Caki2 (cell line): ENCODE data around the gene ARID1B. TPM values are rescaled to one million over a fixed set of nuclear protein-coding genes. Genes with fewer than 3 reads are reported as not detected.
"Not testable (repeated sequence)": the region's sequence is repeated elsewhere in the genome, so short reads cannot be mapped to it uniquely, and the experiment has no call there.

ENCODE experiments used
- DNase-seq: peaks from one replicate; pipeline ENCODE4 v3.0.0-alpha.2; 2015; ENCODE audit warnings: low read depth
- in situ Hi-C: cut with HindIII; loops from 2 replicates; pipeline ENCODE4 v1.10.0; 2016; ENCODE audit warnings: low sequenced_read_pairs, low pct_unique_long_range_greater_than_20kb, mixed read lengths
- total RNA-seq: library from RNA; depleted of rRNA; stranded (reverse); fragments of >200 nt; shearing (Covaris generic); gene quantifications from 2 replicates; pipeline ENCODE4 v1.2.3, GENCODE V29; 2014; ENCODE audit warnings: low replicate concordance

ARID1B gene
- total RNA-seq, 1 experiment from 2014 or later: 6.9 TPM

DNA sequence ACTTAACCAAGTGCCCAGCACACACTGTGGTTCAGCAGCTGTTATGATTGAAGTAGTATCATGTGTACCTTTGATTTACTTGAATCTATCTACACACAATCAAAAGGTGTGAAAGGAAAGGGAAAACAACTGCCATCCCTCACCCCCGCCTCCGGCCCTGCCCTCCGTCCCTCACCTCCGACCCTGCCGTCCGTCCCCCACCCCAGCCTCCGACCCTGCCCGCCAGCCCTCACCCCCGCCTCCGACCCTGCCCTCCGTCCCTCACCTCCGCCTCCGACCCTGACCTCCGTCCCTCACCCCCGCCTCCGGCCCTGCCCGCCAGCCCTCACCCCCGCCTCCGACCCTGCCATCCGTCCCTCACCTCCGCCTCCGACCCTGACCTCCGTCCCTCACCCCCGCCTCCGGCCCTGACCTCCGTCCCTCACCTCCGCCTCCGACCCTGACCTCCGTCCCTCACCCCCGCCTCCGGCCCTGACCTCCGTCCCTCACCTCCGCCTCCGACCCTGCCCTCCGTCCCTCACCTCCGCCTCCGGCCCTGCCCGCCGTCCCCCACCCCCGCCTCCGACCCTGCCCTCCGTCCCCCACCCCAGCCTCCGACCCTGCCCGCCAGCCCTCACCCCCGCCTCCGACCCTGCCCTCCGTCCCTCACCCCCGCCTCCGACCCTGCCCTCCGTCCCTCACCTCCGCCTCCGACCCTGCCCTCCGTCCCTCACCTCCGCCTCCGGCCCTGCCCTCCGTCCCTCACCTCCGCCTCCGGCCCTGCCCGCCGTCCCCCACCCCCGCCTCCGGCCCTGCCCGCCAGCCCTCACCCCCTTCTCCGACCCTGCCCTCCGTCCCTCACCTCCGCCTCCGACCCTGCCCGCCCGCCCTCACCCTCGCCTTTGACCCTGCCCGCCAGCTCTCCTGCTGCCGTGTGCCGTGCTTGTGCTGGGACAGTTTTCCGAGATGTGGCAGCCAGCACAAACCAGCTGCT lies 370.2 kb downstream of the ARID1B start:
- in situ Hi-C loops: not testable (repeated sequence)

GRCh38 chr6:157148391-157149323 lies 371.5 kb downstream of the ARID1B start:
- DNase-seq: peak; percentile 84

More for the DNA sequence above, 370.2 kb downstream of the ARID1B start:
- DNase-seq: not testable (repeated sequence)

DNA sequence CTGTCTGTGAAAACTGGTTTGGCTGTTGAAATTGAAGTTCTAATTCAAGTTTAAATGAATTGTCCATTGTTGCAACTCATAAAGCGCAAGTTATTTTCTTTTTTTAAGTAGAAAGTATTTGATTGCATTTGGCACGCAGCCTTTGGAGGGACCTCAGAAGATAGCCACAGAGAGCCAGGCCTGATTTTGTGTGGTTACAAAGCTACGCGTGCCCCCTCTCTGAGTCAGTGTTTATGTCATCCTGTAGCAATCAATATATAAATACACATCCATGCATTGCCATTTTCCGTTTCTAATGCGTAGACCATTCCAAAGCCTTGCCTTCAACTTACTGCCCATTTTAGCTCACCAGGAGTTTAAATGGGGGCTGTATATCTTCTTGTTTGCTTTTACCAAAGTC lies 372.9 kb downstream of the ARID1B start:
- DNase-seq: peak; percentile 1
- in situ Hi-C loops: no loop called here

More at GRCh38 chr6:157148391-157149323, 371.5 kb downstream of the ARID1B start:
- in situ Hi-C loops: no loop called here

DNA sequence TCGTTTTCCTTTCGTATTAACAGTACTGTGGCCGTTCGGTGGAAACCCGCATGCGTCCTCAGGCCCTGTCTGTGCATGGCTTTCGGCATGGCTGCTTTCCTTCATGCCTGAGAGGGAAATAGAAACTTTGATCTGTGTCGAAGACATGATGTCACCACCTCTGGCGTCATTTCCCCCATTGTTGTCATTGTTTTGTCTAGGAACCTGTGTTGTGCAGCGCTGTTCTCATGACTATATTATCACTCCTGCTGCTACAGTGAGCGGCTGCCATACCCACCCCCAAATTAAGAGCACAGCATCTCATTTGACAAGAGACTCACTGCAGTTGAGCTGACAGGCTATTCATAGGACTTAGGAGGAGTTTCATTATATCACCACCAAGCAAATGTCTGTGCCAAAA lies 373.9 kb downstream of the ARID1B start:
- in situ Hi-C loops: no loop called here
- DNase-seq: peak; percentile 88

GRCh38 chr6:157151989-157152388 lies 374.8 kb downstream of the ARID1B start:
- in situ Hi-C loops: no loop called here
- DNase-seq: no peak

DNA sequence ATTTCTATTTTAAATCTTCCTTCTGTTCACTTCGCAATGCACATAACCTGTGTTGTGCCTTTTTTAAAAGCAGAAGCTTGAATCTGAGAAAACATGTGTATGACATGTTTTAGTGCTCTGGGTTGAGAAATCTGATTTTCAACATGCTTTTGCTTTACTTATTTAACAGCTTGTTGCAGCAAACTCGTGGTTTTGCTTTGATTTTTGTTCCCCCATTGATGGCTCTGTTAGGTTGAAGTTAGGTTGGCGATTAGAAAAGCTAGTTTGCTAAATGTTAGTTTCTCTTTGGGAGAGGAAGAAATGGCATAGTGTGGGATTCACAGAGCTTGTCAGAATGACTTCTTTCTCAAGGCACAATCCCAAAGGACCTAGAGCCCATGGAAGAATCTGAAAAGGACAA lies 375.4 kb downstream of the ARID1B start:
- DNase-seq: no peak
- in situ Hi-C loops: no loop called here

DNA sequence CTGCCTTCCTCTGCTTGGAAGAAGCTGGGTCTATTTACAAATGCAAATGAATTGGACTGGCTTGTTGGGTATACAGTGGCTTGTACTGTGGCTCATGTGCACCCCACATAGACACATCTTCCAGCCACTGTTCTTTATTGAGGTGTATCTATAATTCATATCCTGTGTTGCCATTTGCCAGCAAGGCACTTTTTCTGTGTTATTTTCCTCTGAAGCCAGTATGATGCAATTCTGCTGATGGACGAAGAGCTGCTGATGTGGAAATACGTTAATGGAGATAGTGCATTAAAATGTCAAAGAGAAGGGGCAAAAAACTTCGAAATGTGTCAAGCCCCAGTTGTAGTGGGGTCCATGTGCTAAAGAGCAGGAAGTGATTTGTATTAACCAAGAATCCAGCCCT lies 378.6 kb downstream of the ARID1B start:
- no peak for DNase-seq
- in situ Hi-C loops: no loop called here

DNA sequence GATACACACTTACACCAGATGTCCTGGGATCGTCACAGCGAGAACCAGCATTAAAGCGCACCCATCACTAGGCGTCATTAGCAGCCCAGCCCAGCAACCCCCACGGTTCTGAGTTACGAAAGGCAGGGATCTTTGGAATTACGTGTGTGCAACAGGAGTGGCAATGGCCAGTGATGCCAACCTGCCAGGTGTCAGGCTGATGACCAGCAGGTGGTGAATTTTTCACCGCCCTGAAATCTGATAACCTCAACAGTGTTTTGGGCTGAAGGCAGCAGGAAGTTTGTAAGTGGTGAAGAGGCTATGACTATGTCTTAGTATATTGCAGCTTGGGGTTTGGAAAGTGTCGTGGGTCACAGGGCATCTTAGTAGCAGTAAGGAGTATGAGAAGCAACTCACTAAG lies 380.1 kb downstream of the ARID1B start:
- no peak for DNase-seq

DNA sequence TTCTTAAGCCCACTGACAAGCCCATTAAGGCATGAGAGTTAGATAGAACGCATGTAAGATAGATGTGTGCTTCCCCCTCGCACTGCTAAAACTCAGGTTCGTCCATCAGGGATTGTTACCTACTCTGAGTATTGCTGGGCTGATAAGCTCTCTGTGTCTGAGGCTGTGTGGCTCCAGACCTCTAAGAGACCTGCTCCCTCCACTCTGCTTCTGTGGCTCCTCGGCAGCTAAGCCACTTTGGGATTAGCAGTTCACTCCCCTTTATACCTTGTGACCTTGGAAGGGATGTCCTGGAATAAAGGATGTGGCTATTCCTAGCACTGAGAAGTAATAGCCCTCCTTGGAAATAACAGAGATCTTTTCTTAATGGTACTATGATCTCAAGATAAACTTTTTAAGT lies 381.3 kb downstream of the ARID1B start:
- no peak for DNase-seq
- in situ Hi-C loops: no loop called here

More for the DNA sequence above, 380.1 kb downstream of the ARID1B start:
- in situ Hi-C loops: no loop called here

DNA sequence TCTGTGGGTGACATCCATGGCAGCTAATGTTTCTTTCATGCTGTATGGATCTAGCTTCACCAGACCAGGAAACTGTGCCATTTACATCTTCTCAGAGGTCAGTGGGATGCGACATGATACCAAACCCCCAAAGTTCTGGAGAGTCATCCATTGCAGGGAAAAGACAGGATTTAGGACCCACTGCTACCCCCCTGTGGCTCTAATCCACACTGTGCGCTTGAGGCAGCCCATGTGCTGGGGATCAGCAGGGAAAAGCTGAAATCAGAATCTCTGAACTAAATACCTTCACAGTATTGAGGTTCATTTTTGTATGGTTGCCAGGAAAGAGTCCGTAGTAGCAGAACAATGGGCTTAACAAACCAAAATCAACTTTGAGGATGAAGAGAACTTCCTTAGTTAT lies 381.7 kb downstream of the ARID1B start:
- no peak for DNase-seq
- in situ Hi-C loops: no loop called here

- DNase-seq: no peak
- in situ Hi-C loops: no loop called here
These were observed 382.2 kb downstream of the ARID1B start for GRCh38 chr6:157159348-157159747.

DNA sequence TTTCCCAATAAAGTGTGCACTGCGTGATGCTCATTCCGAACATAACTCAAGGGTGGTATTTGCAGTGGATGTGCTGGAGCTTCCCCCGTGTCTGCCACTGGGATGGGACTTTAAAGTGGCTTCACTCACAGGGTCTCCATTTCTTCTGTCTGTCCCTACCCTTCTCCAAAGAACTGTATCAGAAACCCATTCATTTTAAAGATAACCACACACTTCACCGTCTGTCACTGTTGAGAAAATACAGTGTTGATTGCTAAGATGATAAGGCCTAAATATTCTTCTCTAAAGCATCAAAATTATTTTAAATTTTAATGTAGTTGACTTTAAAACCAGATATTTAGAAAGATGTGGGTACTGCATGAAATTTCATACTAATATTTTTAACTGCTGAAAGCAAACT lies 384.7 kb downstream of the ARID1B start:
- DNase-seq: no peak
- in situ Hi-C loops: no loop called here

DNA sequence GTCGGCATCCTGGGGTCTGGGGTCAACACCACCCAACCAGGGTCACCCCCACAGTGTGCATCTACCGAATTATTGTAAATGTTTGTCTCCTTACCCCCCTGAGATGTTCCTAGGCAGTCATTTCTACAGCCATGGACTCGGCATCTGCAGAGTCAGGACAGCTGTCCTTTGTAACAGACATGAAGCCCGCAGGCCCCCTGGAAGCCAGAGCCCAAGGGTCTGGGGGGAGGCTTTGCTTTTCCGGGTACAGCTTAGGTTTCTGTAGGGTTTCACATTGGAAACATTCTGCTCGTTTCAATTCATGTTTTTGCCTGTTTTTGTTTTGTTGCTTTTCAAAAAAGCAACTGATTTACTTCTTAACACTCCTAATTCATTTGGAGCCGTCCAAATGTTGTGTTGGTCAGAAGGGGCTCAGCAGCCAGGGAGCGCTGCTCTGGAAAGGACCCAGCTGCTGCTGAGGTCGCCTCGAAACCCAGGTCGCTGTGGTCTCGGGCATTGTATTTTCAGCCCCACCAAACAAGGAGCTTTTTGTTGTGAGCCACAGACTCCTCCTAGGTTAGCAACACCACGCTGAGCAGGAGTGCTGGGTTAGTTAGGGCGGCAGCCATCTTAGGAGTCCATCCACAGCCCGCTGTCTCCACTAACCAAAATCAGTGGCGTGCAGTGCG lies 385.7 kb downstream of the ARID1B start:
- no peak for DNase-seq
- in situ Hi-C loops: no loop called here

GRCh38 chr6:157163434-157164159 lies 386.4 kb downstream of the ARID1B start:
- in situ Hi-C loops: no loop called here
- no peak for DNase-seq

GRCh38 chr6:157164972-157165371 lies 387.8 kb downstream of the ARID1B start:
- in situ Hi-C loops: no loop called here
- no peak for DNase-seq

GRCh38 chr6:157166784-157167183 lies 389.6 kb downstream of the ARID1B start:
- no peak for DNase-seq

DNA sequence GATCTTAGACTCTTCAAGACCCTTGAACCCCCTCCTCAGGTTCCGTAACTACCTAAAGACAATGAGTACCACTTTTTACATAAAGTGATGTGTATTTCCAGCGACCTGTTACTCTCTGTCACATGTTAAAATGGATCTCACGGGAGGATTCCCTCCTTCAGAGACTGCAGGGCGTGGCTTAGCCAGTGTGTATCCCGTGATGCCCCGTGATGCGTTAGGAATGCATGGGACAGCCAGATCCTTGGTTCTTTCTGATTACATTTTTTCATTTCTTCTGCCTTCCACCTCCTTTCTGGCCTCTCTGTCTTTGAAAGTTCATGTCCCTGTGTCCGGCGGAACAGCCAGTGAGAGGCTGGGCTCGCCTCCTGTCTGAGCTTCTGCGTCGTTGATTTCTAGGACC lies 390.7 kb downstream of the ARID1B start:
- DNase-seq: no peak
- in situ Hi-C loops: no loop called here

More at GRCh38 chr6:157166784-157167183, 389.6 kb downstream of the ARID1B start:
- in situ Hi-C loops: no loop called here

DNA sequence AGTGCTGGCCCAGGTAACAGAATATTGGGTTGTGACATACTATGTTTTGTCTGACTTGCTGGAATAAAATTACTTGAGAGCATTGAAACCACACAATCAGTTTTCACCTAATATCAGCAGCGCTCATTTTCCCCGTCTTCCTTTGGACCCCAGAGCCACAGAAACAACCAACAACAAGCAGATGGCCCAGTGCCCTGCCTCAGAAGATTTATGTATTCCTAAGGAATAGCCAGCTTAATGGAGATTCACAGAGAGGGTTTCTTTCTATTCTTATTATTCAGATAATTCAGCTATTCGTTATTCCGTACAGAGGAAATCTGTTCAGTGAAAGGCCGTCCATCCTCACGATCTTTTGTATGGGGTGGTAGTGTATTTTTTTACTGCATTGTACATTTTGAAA lies 391.3 kb downstream of the ARID1B start:
- no peak for DNase-seq
- in situ Hi-C loops: no loop called here
